Neural cell (in vitro differentiated cells): ENCODE data around the gene APBB2. TPM values are rescaled to one million over a fixed set of nuclear protein-coding genes. Genes with fewer than 3 reads are reported as not detected.

Experiments
- H2AFZ ChIP-seq: fragments of 200-600, 300-800 bp; sonication (generic), shearing (Covaris generic); 2 replicates; pipeline ENCODE4 v1.6.0; 2014; ENCODE audit warnings: low read depth, mild to moderate bottlenecking, antibody characterized with exemption, low read length, moderate library complexity
- H3F3A ChIP-seq: fragments of 200-600 bp; shearing (Covaris generic); 2 replicates; pipeline ENCODE4 v1.6.1; 2016; ENCODE audit warnings: mild to moderate bottlenecking, moderate library complexity, mixed read lengths, antibody characterized with exemption, low read length; ENCODE audit not compliant: insufficient read depth, poor library complexity, severe bottlenecking
- H3K27ac ChIP-seq: fragments of 200-600, 300-800 bp; sonication (generic), shearing (Covaris generic); 2 replicates; pipeline ENCODE4 v1.5.1; 2014; ENCODE audit warnings: mild to moderate bottlenecking, low read length, moderate library complexity
- H3K27me3 ChIP-seq: fragments of 300-800, 200-600 bp; sonication (generic), shearing (Covaris generic); 2 replicates; pipeline ENCODE4 v1.6.0; 2014; ENCODE audit warnings: mild to moderate bottlenecking, low read depth, low read length, moderate library complexity; ENCODE audit not compliant: insufficient read depth
- H3K36me3 ChIP-seq: fragments of 300-800, 200-600 bp; sonication (generic), shearing (Covaris generic); 2 replicates; pipeline ENCODE4 v1.5.1; 2014; ENCODE audit warnings: mild to moderate bottlenecking, antibody characterized with exemption, low read length, moderate library complexity; ENCODE audit not compliant: insufficient read depth
- H3K4me2 ChIP-seq: fragments of 300-800, 200-600 bp; sonication (generic), shearing (Covaris generic); 2 replicates; pipeline ENCODE4 v1.6.0; 2014; ENCODE audit warnings: mild to moderate bottlenecking, low read length
- H3K4me3 ChIP-seq: fragments of 300-800, 200-600 bp; sonication (generic), shearing (Covaris generic); 2 replicates; pipeline ENCODE4 v1.5.1; 2014; ENCODE audit warnings: mild to moderate bottlenecking, low read length, moderate library complexity
- H3K79me2 ChIP-seq: fragments of 200-600 bp; shearing (Covaris generic); replicated peaks from 2 replicates; pipeline ENCODE4 v1.6.0; 2014; ENCODE audit warnings: mild to moderate bottlenecking, low read length, moderate library complexity; ENCODE audit not compliant: insufficient read depth
- H3K9ac ChIP-seq: fragments of 300-800, 200-600 bp; sonication (generic), shearing (Covaris generic); 2 replicates; pipeline ENCODE4 v1.6.1; 2016; ENCODE audit warnings: mild to moderate bottlenecking, low read length, mixed read lengths
- H3K9me2 ChIP-seq: fragments of 200-600 bp; shearing (Covaris generic); 2 replicates; pipeline ENCODE4 v1.6.1; 2016; ENCODE audit warnings: mild to moderate bottlenecking, low read length, mixed read lengths; ENCODE audit not compliant: insufficient read depth
- H3K9me3 ChIP-seq: fragments of 200-600, 300-800 bp; sonication (generic), shearing (Covaris generic); 2 replicates; pipeline ENCODE4 v1.6.1; 2016; ENCODE audit warnings: mild to moderate bottlenecking, mixed run types, low read length, moderate library complexity, mixed read lengths
- H4K20me1 ChIP-seq: fragments of 200-600 bp; shearing (Covaris generic); 2 replicates; pipeline ENCODE4 v1.6.1; 2016; ENCODE audit warnings: mild to moderate bottlenecking, mixed run types; ENCODE audit not compliant: insufficient read depth
- EP300 ChIP-seq: fragments of 450-650 bp; conservative IDR thresholded peaks from 2 replicates; pipeline ENCODE4 v1.6.1; 2014; ENCODE audit warnings: antibody characterized with exemption, mild to moderate bottlenecking, moderate library complexity; ENCODE audit not compliant: poor library complexity, severe bottlenecking
- EZH2 ChIP-seq: fragments of 200-600, 300-800 bp; shearing (Covaris generic), sonication (generic); IDR thresholded peaks from 2 replicates; pipeline ENCODE4 v1.6.1; 2014; ENCODE audit warnings: antibody characterized with exemption, low read length, borderline replicate concordance, mild to moderate bottlenecking; ENCODE audit not compliant: insufficient read depth, poor library complexity, severe bottlenecking
- MXI1 ChIP-seq: fragments of 450-650 bp; conservative IDR thresholded peaks from 2 replicates; pipeline ENCODE4 v1.6.1; 2014; ENCODE audit warnings: antibody characterized with exemption, mild to moderate bottlenecking; ENCODE audit not compliant: poor library complexity, severe bottlenecking
- POLR2AphosphoS5 ChIP-seq: IDR thresholded peaks from 2 replicates; pipeline ENCODE4 v1.6.1; 2012
- RAD21 ChIP-seq: fragments of 450-650 bp; conservative IDR thresholded peaks from 2 replicates; pipeline ENCODE4 v1.6.1; 2014; ENCODE audit warnings: antibody characterized with exemption, mild to moderate bottlenecking, moderate library complexity
- REST ChIP-seq: IDR thresholded peaks from 2 replicates; pipeline ENCODE4 v1.6.1; 2012; ENCODE audit warnings: borderline replicate concordance
- SMC3 ChIP-seq: fragments of 450-650 bp; conservative IDR thresholded peaks from 2 replicates; pipeline ENCODE4 v1.6.1; 2014; ENCODE audit warnings: antibody characterized with exemption, mild to moderate bottlenecking, moderate library complexity; ENCODE audit not compliant: poor library complexity
- TAF1 ChIP-seq: IDR thresholded peaks from 2 replicates; pipeline ENCODE4 v1.6.1; 2012; ENCODE audit warnings: low read depth
- polyA plus RNA-seq: library from polyadenylated mRNA; depleted of rRNA; stranded (reverse); fragments of >200 nt; gene quantifications from 2 replicates; pipeline ENCODE4 v1.2.3, GENCODE V29; 2014
- TF ChIP-seq, protein P1 (sequence below): fragments of 450-650 bp; IDR thresholded peaks from 2 replicates; pipeline ENCODE4 v1.5.1; 2014; ENCODE audit warnings: antibody characterized with exemption, mild to moderate bottlenecking, moderate library complexity; ENCODE audit not compliant: poor library complexity, severe bottlenecking

APBB2 gene
- polyA plus RNA-seq, 1 donor from 2014 or later = 41.9 TPM

GRCh38 chr4:41221850-41222645, 7.7 kb upstream of the APBB2 start:
- no peaks in the 10 kb centered on the region for H3K9me2 ChIP-seq
- TF ChIP-seq POLR2AphosphoS5 (no peak), EP300 (no peak), SMC3 (no peak), MXI1 (no peak), EZH2 (no peak), REST (no peak), RAD21 (no peak), TAF1 (no peak)
- TF ChIP-seq, protein P1, sequence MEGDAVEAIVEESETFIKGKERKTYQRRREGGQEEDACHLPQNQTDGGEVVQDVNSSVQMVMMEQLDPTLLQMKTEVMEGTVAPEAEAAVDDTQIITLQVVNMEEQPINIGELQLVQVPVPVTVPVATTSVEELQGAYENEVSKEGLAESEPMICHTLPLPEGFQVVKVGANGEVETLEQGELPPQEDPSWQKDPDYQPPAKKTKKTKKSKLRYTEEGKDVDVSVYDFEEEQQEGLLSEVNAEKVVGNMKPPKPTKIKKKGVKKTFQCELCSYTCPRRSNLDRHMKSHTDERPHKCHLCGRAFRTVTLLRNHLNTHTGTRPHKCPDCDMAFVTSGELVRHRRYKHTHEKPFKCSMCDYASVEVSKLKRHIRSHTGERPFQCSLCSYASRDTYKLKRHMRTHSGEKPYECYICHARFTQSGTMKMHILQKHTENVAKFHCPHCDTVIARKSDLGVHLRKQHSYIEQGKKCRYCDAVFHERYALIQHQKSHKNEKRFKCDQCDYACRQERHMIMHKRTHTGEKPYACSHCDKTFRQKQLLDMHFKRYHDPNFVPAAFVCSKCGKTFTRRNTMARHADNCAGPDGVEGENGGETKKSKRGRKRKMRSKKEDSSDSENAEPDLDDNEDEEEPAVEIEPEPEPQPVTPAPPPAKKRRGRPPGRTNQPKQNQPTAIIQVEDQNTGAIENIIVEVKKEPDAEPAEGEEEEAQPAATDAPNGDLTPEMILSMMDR = no peak

DNA sequence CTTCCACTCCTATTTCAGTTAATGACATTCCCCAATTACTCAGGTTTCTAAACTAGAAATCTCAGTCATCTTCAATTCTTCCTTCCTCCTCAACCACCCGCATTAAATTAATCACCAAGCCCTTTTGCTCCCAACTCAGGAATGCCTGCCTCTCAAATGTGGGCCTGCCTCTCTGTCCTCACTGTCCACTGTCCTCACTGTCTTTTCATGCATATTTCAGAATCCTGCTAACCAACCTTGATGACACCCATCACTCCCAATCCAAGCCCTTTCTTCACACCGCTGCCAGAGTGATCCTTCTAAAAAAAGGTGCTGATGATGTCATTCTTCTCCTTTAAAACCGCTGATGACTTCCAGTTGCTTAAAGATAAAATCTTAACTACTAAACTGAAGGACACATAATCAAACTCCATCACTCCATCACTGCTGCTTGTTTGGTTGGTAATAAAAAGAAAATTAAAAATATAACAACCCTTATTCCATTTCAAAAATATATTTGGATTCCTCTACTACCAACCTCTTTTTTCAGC, 5.1 kb upstream of the APBB2 start:
- H3K9ac ChIP-seq = no peak overlapping the region

More at GRCh38 chr4:41221850-41222645, 7.7 kb upstream of the APBB2 start:
- H3K27me3 ChIP-seq = no peaks in the 10 kb centered on the region
- no peak overlapping the region for H3K4me2 ChIP-seq
- no peaks in the 10 kb centered on the region for H4K20me1 ChIP-seq
- H3K9me3 ChIP-seq = no peaks in the 10 kb centered on the region
- no peak overlapping the region for H2AFZ ChIP-seq
- no peaks in the 10 kb centered on the region for H3K79me2 ChIP-seq
- no peak overlapping the region for H3K4me3 ChIP-seq
- H3F3A ChIP-seq = no peaks in the 10 kb centered on the region
- no peaks in the 10 kb centered on the region for H3K36me3 ChIP-seq
- H3K27ac ChIP-seq = no peak overlapping the region
- H3K9ac ChIP-seq = no peak overlapping the region

More for the DNA sequence above, 5.1 kb upstream of the APBB2 start:
- Histone ChIP-seq H3K4me3 (no peak overlapping the region), H3K36me3 (no peaks in the 10 kb centered on the region), H3K27ac (no peak overlapping the region), H3K9me3 (no peaks in the 10 kb centered on the region), H4K20me1 (no peaks in the 10 kb centered on the region), H2AFZ (no peak overlapping the region), H3K79me2 (no peaks in the 10 kb centered on the region), H3K9me2 (no peaks in the 10 kb centered on the region), H3K4me2 (no peak overlapping the region), H3K27me3 (no peaks in the 10 kb centered on the region), H3F3A (no peaks in the 10 kb centered on the region)
- TF ChIP-seq RAD21 (no peak), EP300 (no peak), MXI1 (no peak), TAF1 (no peak), SMC3 (no peak)
- TF ChIP-seq, protein P1 = no peak
